Endothelial cell of umbilical vein (primary cell): ENCODE results near the gene AHNAK2.

ENCODE experiments used
- CTCF ChIP-seq, 2 donors: IDR thresholded peaks; 1 replicate in 1 of 2; 2 replicates in 1 of 2; pipeline ENCODE4 v1.5.1; 2011; ENCODE audit warnings: low read length in 2 of 2, mild to moderate bottlenecking in 2 of 2, moderate library complexity in 2 of 2, control low read depth in 1 of 2, inconsistent platforms in 1 of 2, low read depth in 1 of 2; ENCODE audit not compliant: insufficient read depth in 1 of 2; ENCODE audit errors: extremely low read depth in 1 of 2
- MAX ChIP-seq: IDR thresholded peaks from 2 replicates; pipeline ENCODE4 v1.6.1; 2011; ENCODE audit not compliant: insufficient read depth, insufficient read length
- POLR2A ChIP-seq: IDR thresholded peaks from 2 replicates; pipeline ENCODE4 v1.6.1; 2012; ENCODE audit warnings: low read depth, mild to moderate bottlenecking, control low read depth, low read length

- no peak for TF ChIP-seq POLR2A
- TF ChIP-seq CTCF (IDR thresholded peaks at IDR 0.05; ENCODE audit: extremely low read depth in 1 of 2, insufficient read depth in 1 of 2, low read depth in 1 of 2, low read length in 2 of 2), result no peak
- TF ChIP-seq MAX, result no peak
Observed at GRCh38 chr14:104953097-104953496, 25.1 kb downstream of the AHNAK2 start.
